H9 (cell line): ENCODE results near the gene ARID3A. TPM values are rescaled to one million over a fixed set of nuclear protein-coding genes. Genes with fewer than 3 reads are reported as not detected.

ENCODE experiments used
- DNase-seq: peaks from one replicate; pipeline ENCODE4 v3.0.0-alpha.2; 2017
- H2AFZ ChIP-seq: one replicate; pipeline ENCODE4 v1.6.1; 2013; ENCODE audit warnings: mild to moderate bottlenecking, low read length, control low read depth, moderate library complexity
- H2AK5ac ChIP-seq: 2 replicates; pipeline ENCODE4 v1.6.1; 2013; ENCODE audit warnings: low read length, control low read depth, mixed read lengths; ENCODE audit not compliant: insufficient read length
- H2BK120ac ChIP-seq: one replicate; pipeline ENCODE4 v1.6.1; 2013; ENCODE audit warnings: low read depth, mild to moderate bottlenecking, low read length, control low read depth, inconsistent platforms; ENCODE audit not compliant: poor library complexity, severe bottlenecking
- H2BK12ac ChIP-seq: 2 replicates; pipeline ENCODE4 v1.6.1; 2013; ENCODE audit warnings: low read length, control low read depth, mixed read lengths, low read depth; ENCODE audit not compliant: insufficient read length
- H2BK15ac ChIP-seq: 2 replicates; pipeline ENCODE4 v1.6.1; 2013; ENCODE audit warnings: low read depth, low read length, control low read depth
- H2BK20ac ChIP-seq: one replicate; pipeline ENCODE4 v1.6.1; 2013; ENCODE audit warnings: low read depth, mild to moderate bottlenecking, low read length, control low read depth, inconsistent platforms; ENCODE audit not compliant: poor library complexity, severe bottlenecking
- H2BK5ac ChIP-seq: 2 replicates; pipeline ENCODE4 v1.6.1; 2013; ENCODE audit warnings: low read length, control low read depth, mixed read lengths; ENCODE audit not compliant: insufficient read length
- H3K14ac ChIP-seq: 2 replicates; pipeline ENCODE4 v1.6.1; 2013; ENCODE audit warnings: low read length, control low read depth; ENCODE audit not compliant: insufficient read depth
- H3K18ac ChIP-seq: 2 replicates; pipeline ENCODE4 v1.6.1; 2013; ENCODE audit warnings: low read depth, mild to moderate bottlenecking, mixed read lengths, low read length, control low read depth; ENCODE audit not compliant: insufficient read length
- H3K23ac ChIP-seq: 2 replicates; pipeline ENCODE4 v1.6.1; 2013; ENCODE audit warnings: low read length, control low read depth, mixed read lengths, low read depth; ENCODE audit not compliant: insufficient read length
- H3K23me2 ChIP-seq: 2 replicates; pipeline ENCODE4 v1.6.1; 2013; ENCODE audit warnings: low read depth, mild to moderate bottlenecking, mixed read lengths, low read length, control low read depth; ENCODE audit not compliant: insufficient read length, poor library complexity, severe bottlenecking
- H3K27ac ChIP-seq: 2 replicates; pipeline ENCODE4 v1.5.1; 2013; ENCODE audit warnings: low read length, control low read depth, mixed read lengths, low read depth; ENCODE audit not compliant: insufficient read length
- H3K27me3 ChIP-seq: 2 replicates; pipeline ENCODE4 v1.6.1; 2013; ENCODE audit warnings: low read length, control low read depth, inconsistent platforms; ENCODE audit not compliant: insufficient read depth
- H3K4ac ChIP-seq: 2 replicates; pipeline ENCODE4 v1.6.1; 2013; ENCODE audit warnings: low read depth, mild to moderate bottlenecking, control low read depth, inconsistent platforms, low read length, moderate library complexity
- H3K4me1 ChIP-seq: 2 replicates; pipeline ENCODE4 v1.6.1; 2013; ENCODE audit warnings: low read length, control low read depth, inconsistent platforms; ENCODE audit not compliant: insufficient read depth
- H3K4me2 ChIP-seq: 2 replicates; pipeline ENCODE4 v1.6.1; 2013; ENCODE audit warnings: low read length, control low read depth, mixed read lengths; ENCODE audit not compliant: insufficient read length, insufficient read depth
- H3K56ac ChIP-seq: 2 replicates; pipeline ENCODE4 v1.6.1; 2013; ENCODE audit warnings: low read depth, mild to moderate bottlenecking, mixed read lengths, low read length, control low read depth; ENCODE audit not compliant: insufficient read length
- H3K79me1 ChIP-seq: 2 replicates; pipeline ENCODE4 v1.6.1; 2013; ENCODE audit warnings: low read depth, mild to moderate bottlenecking, moderate library complexity, low read length, control low read depth, inconsistent platforms; ENCODE audit not compliant: insufficient read depth, poor library complexity, severe bottlenecking
- H3K79me2 ChIP-seq: 2 replicates; pipeline ENCODE4 v1.6.1; 2013; ENCODE audit warnings: low read length, control low read depth, inconsistent platforms; ENCODE audit not compliant: insufficient read depth
- H3K9ac ChIP-seq: 2 replicates; pipeline ENCODE4 v1.6.1; 2013; ENCODE audit warnings: low read length, control low read depth, mixed read lengths; ENCODE audit not compliant: insufficient read length; ENCODE audit errors: extremely low read depth
- H3K9me3 ChIP-seq: one replicate; pipeline ENCODE4 v1.6.1; 2013; ENCODE audit warnings: low read depth, low read length, inconsistent platforms; ENCODE audit not compliant: control insufficient read depth
- H3T11ph ChIP-seq: one replicate; pipeline ENCODE4 v1.6.1; 2013; ENCODE audit warnings: mild to moderate bottlenecking, low read length, control low read depth, inconsistent platforms
- H4K20me1 ChIP-seq: one replicate; pipeline ENCODE4 v1.6.1; 2013; ENCODE audit not compliant: control insufficient read depth, insufficient read length, insufficient read depth
- H4K5ac ChIP-seq: 2 replicates; pipeline ENCODE4 v1.6.1; 2013; ENCODE audit warnings: low read depth, mild to moderate bottlenecking, mixed read lengths, low read length, control low read depth; ENCODE audit not compliant: insufficient read length
- H4K8ac ChIP-seq: replicated peaks from 2 replicates; pipeline ENCODE4 v1.6.1; 2013; ENCODE audit warnings: low read length, control low read depth, mixed read lengths, low read depth; ENCODE audit not compliant: insufficient read length
- H4K91ac ChIP-seq: 2 replicates; pipeline ENCODE4 v1.6.1; 2013; ENCODE audit warnings: low read depth, mild to moderate bottlenecking, moderate library complexity, mixed read lengths, low read length, control low read depth; ENCODE audit not compliant: insufficient read length
- H3K27ac Mint-ChIP-seq, 3 experiments: 2 replicates in 2 of 3; 3 replicates in 1 of 3; pipeline ENCODE4 v1.8.0; 2020 to 2021; ENCODE audit warnings: mixed read lengths in 3 of 3, mild to moderate bottlenecking in 1 of 3, moderate library complexity in 1 of 3
- H3K27me3 Mint-ChIP-seq: 2 replicates; pipeline ENCODE4 v1.8.0; 2021; ENCODE audit warnings: low read depth, mild to moderate bottlenecking, moderate library complexity, mixed read lengths
- H3K36me3 Mint-ChIP-seq, 3 experiments: 2 replicates in 2 of 3; 3 replicates in 1 of 3; pipeline ENCODE4 v1.8.0; 2020 to 2021; ENCODE audit warnings: low read depth in 3 of 3, mixed read lengths in 3 of 3; ENCODE audit not compliant: insufficient read depth in 1 of 3
- H3K4me1 Mint-ChIP-seq, 2 experiments: 2 replicates each; pipeline ENCODE4 v1.8.0; 2020; ENCODE audit warnings: mixed read lengths in 2 of 2
- H3K4me3 Mint-ChIP-seq, 2 experiments: 2 replicates in 1 of 2; 3 replicates in 1 of 2; pipeline ENCODE4 v1.8.0; 2020 to 2021; ENCODE audit warnings: mild to moderate bottlenecking in 2 of 2, mixed read lengths in 2 of 2, moderate library complexity in 1 of 2
- H3K9me3 Mint-ChIP-seq, 2 experiments: 2 replicates in 1 of 2; 3 replicates in 1 of 2; pipeline ENCODE4 v1.8.0; 2020; ENCODE audit warnings: mild to moderate bottlenecking in 2 of 2, mixed read lengths in 2 of 2, moderate library complexity in 1 of 2
- CTCF ChIP-seq: fragments of 200-600 bp; sonication (generic); conservative IDR thresholded peaks from 3 replicates; pipeline ENCODE4 v1.8.0; 2021; ENCODE audit warnings: antibody characterized with exemption, mild to moderate bottlenecking
- WGBS: extraction: QIAGEN DNeasy Blood & Tissue Kit; methylation state at CpG from one replicate; pipeline ENCODE4 v1.1.7; 2013; ENCODE audit warnings: missing lambda C conversion rate, low lambda C conversion rate, mixed read lengths; ENCODE audit not compliant: insufficient read length; ENCODE audit errors: extremely low coverage; 5-methylcytosine and 5-hydroxymethylcytosine counted together
- total RNA-seq: library from RNA; stranded (reverse); gene quantifications from 2 replicates; pipeline ENCODE4 v1.2.1, GENCODE V29; 2021

The ARID3A gene
- total RNA-seq, 1 experiment from 2014 or later, result 98.3 TPM

- peaks cover 17 to 57% (median 46%) of the 10 kb centered on the region in 3 experiments for H3K36me3 Mint-ChIP-seq
These were observed 41.2 kb upstream of the ARID3A start for GRCh38 chr19:884420-885211.

More at GRCh38 chr19:884420-885211, 41.2 kb upstream of the ARID3A start:
- H2BK15ac ChIP-seq, result no peak overlapping the region
- H2BK20ac ChIP-seq, result no peak overlapping the region
- no peak overlapping the region for H3T11ph ChIP-seq
- H2AK5ac ChIP-seq, result no peak overlapping the region
- H3K56ac ChIP-seq, result no peak overlapping the region
- peaks cover 2% of the 10 kb centered on the region for H4K20me1 ChIP-seq
- no peak overlapping the region for H3K9ac ChIP-seq
- no peaks in the 10 kb centered on the region for H3K23me2 ChIP-seq
- WGBS, result no CpG with 5 or more reads among the region's 51 CpGs
- H4K91ac ChIP-seq, result no peak overlapping the region
- no peak overlapping the region for H3K4me3 Mint-ChIP-seq
- no peak overlapping the region for H3K4ac ChIP-seq
- no peaks in the 10 kb centered on the region for H3K4me1 Mint-ChIP-seq
- H2BK120ac ChIP-seq, result no peak overlapping the region
- no peaks in the 10 kb centered on the region for H3K27me3 ChIP-seq
- no peak overlapping the region for H2BK12ac ChIP-seq
- no peaks in the 10 kb centered on the region for H3K4me1 ChIP-seq
- H3K23ac ChIP-seq, result no peak overlapping the region
- no peaks in the 10 kb centered on the region for H3K27me3 Mint-ChIP-seq
- no peak overlapping the region for H3K27ac ChIP-seq
- no peaks in the 10 kb centered on the region for H3K9me3 Mint-ChIP-seq
- H3K4me2 ChIP-seq, result no peak overlapping the region
- no peak overlapping the region for H4K8ac ChIP-seq
- no peaks in the 10 kb centered on the region for H3K79me1 ChIP-seq
- DNase-seq, result no peak
- no peaks in the 10 kb centered on the region for H3K79me2 ChIP-seq
- no peaks in the 10 kb centered on the region for H3K9me3 ChIP-seq
- no peak overlapping the region for H4K5ac ChIP-seq
- H3K18ac ChIP-seq, result no peak overlapping the region
- H2BK5ac ChIP-seq, result no peak overlapping the region
- no peak for TF ChIP-seq CTCF
- no peak overlapping the region for H3K27ac Mint-ChIP-seq
- no peak overlapping the region for H3K14ac ChIP-seq
- H2AFZ ChIP-seq, result no peak overlapping the region
